Psoas muscle (tissue), 8 donors: ENCODE results near the gene BHLHA9. TPM values are rescaled to one million over a fixed set of nuclear protein-coding genes. Genes with fewer than 3 reads are reported as not detected.

Experiments used
- ATAC-seq, 4 donors: fragments of 200-7000 bp; cut with Tn5 transposase; one replicate each; pipeline ENCODE4 v1.9.1; 2020; ENCODE audit warnings: moderate library complexity in 3 of 4, mild to moderate bottlenecking in 2 of 4
- DNase-seq, 2 donors: peaks; one replicate each; pipeline ENCODE4 v3.0.0-alpha.2; 2020
- H3K27ac ChIP-seq: fragments of 200-600 bp; one replicate; pipeline ENCODE4 v1.8.0; 2022
- H3K27me3 ChIP-seq, 3 donors: fragments of 200-600 bp in 1 of 3; one replicate each; pipeline versions ENCODE4 v1.6.1 to v1.8.0; 2013 to 2022; ENCODE audit warnings: low read length in 2 of 3, mild to moderate bottlenecking in 2 of 3, moderate library complexity in 1 of 3; ENCODE audit not compliant: insufficient read depth in 3 of 3
- H3K36me3 ChIP-seq, 2 donors: fragments of 200-600 bp in 1 of 2; one replicate each; pipeline versions ENCODE4 v1.6.1 to v1.8.0; 2013 to 2022; ENCODE audit warnings: low read depth in 1 of 2, mild to moderate bottlenecking in 1 of 2, moderate library complexity in 1 of 2; ENCODE audit not compliant: insufficient read depth in 1 of 2
- H3K4me1 ChIP-seq: fragments of 200-600 bp; one replicate; pipeline ENCODE4 v1.8.0; 2022
- H3K4me3 ChIP-seq: fragments of 200-600 bp; one replicate; pipeline ENCODE4 v1.8.0; 2022; ENCODE audit warnings: mild to moderate bottlenecking
- H3K9me3 ChIP-seq: fragments of 200-600 bp; one replicate; pipeline ENCODE4 v1.8.0; 2022
- CTCF ChIP-seq: fragments of 200-600 bp; IDR thresholded peaks from one replicate; pipeline ENCODE4 v1.8.0; 2022; ENCODE audit warnings: antibody characterized with exemption
- WGBS, 3 donors: extraction: QIAGEN DNeasy Blood & Tissue Kit; methylation state at CpG; one replicate each; pipeline versions ENCODE4 v1.1.6 to v1.1.7; 2013; 5-methylcytosine and 5-hydroxymethylcytosine counted together
- intact Hi-C, 2 donors: fragments of 100-400 bp; cut with DNase I; formaldehyde crosslinking; loops; one replicate each; pipeline versions ENCODE4 v1.11.0 to v1.14.2; 2022
- polyA plus RNA-seq, 3 donors: library from polyadenylated mRNA; stranded (reverse); fragments of 200-250 nt; gene quantifications; one replicate each; pipeline ENCODE4 v1.2.3, GENCODE V29; 2013
- total RNA-seq, 4 donors: library from RNA; stranded (reverse); fragmentation: NEBNext Ultra II Directional in 2 of 4; extraction: Animal tissue kit (Norgen Biotek cat#: 25700) in 2 of 4; gene quantifications; one replicate each; pipeline versions ENCODE4 v1.2.1 to v1.2.4, GENCODE V29; 2021 to 2023
- donor health status: healthy with polysubstance abuse.
- donor health status: DM: no; HTN: no; CAD: no; lungs with moderate emphysema.
- donor health status: Bipolar disorder and iron deficiency.
- donor health status: healthy.
- donor health status: DM: yes; HTN: yes; CAD: no.
- donor health status: DM: no; HTN: no; CAD: no.
- donor health status: DM: no; HTN: no; CAD: no.
- donor health status: DM: yes; HTN: yes; CAD: no.

The BHLHA9 gene
- total and polyA plus RNA-seq, 7 donors = not detected

DNA sequence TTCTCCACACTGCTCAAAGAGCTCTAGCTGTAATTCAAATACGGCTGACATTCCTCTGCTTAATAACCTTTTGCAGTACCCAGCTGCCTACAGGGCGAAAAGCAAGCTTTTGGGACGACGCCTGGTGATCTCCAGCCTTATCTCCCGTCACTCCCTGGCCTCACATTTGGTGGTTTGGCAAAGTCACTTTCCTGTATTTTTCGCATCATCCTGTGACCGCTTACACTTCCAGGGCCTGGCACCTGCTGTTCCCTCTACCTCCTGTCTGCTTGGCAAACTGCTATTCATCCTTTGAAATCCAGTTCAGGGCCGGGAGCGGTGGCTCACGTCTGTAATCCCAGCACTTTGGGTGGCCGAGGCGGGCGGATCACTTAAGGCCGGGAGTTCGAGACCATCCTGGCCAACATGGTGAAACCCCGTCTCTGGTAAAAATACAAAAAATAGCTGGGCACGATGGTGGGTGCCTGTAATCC lies 2.7 kb upstream of the BHLHA9 start:
- 5 to 11% (median 7%) methylated on average over 17 of the region's 17 CpGs for WGBS, 3 donors

GRCh38 chr17:1271030-1271423 lies 783 bp downstream of the BHLHA9 start:
- DNase-seq (no peak), ATAC-seq (no peak)
- no peak overlapping the region for H3K4me3 ChIP-seq
- no peaks in the 10 kb centered on the region for H3K9me3 ChIP-seq
- no peak overlapping the region for H3K27ac ChIP-seq
- WGBS, 3 donors = 7 to 9% (median 8%) methylated on average over 24 to 42 of the region's 42 CpGs
- intact Hi-C loops = no loop called here
- peaks cover 3 to 40% (median 6%) of the 10 kb centered on the region in 3 donors for H3K27me3 ChIP-seq
- H3K36me3 ChIP-seq = no peaks in the 10 kb centered on the region
- TF ChIP-seq CTCF = no peak
- H3K4me1 ChIP-seq = no peaks in the 10 kb centered on the region

More for the DNA sequence above, 2.7 kb upstream of the BHLHA9 start:
- Histone ChIP-seq H3K36me3 (no peaks in the 10 kb centered on the region), H3K4me1 (no peaks in the 10 kb centered on the region), H3K27me3 (peaks cover 3 to 29% (median 6%) of the 10 kb centered on the region in 3 donors), H3K4me3 (peak overlapping the region; percentile 80), H3K9me3 (no peaks in the 10 kb centered on the region), H3K27ac (peak overlapping the region; percentile 78)
- DNase-seq = no peak
- ATAC-seq = peak; percentile 48 to 61 (median 52)
- no peak for TF ChIP-seq CTCF
- intact Hi-C loops = loop anchor here in 1 of 2 donors (5.0 kb wide), 1 partner anchor 265 kb away; no protein-coding TSS in a partner anchor

DNA sequence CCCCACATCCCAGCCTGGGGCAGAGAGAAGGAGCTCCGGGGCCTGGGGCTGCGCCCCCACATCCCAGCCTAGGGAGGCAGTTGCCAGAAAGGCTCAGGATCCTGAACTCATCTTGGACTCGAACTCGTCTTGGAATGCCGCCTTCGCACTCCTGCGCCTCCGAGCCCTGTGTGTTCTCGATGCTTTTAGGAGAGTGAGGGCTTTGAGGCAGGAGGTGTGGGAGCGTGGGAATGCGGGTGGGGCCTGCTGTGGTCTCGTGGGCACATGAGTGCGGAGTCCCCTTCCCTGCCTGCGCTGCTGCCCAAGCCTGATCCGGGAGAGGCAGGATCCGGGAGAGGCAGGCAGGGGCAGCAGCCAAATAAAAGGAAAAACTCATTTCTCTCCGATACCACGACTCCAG lies 1.2 kb downstream of the BHLHA9 start:
- no peak for TF ChIP-seq CTCF
- WGBS, 3 donors = 52 to 55% (median 55%) methylated on average over 16 to 18 of the region's 18 CpGs
- no peaks in the 10 kb centered on the region for H3K9me3 ChIP-seq
- H3K27me3 ChIP-seq = peaks cover 3 to 40% (median 6%) of the 10 kb centered on the region in 3 donors
- H3K4me1 ChIP-seq = no peaks in the 10 kb centered on the region
- H3K36me3 ChIP-seq = no peaks in the 10 kb centered on the region
- H3K4me3 ChIP-seq = no peak overlapping the region
- ATAC-seq = no peak
- no peak overlapping the region for H3K27ac ChIP-seq
- intact Hi-C loops = no loop called here
- no peak for DNase-seq

GRCh38 chr17:1272701-1273100 lies 2.5 kb downstream of the BHLHA9 start:
- peaks cover 3 to 40% (median 6%) of the 10 kb centered on the region in 3 donors for H3K27me3 ChIP-seq
- no peak overlapping the region for H3K27ac ChIP-seq
- intact Hi-C loops = no loop called here
- H3K9me3 ChIP-seq = no peaks in the 10 kb centered on the region
- WGBS, 3 donors = 59 to 62% (median 60%) methylated on average over 12 of the region's 12 CpGs
- no peaks in the 10 kb centered on the region for H3K36me3 ChIP-seq
- no peak for DNase-seq
- TF ChIP-seq CTCF = no peak
- no peak for ATAC-seq
- H3K4me1 ChIP-seq = no peaks in the 10 kb centered on the region
- no peak overlapping the region for H3K4me3 ChIP-seq
